Measurements from ENCODE around the gene TRIM41.

TRIM41 gene

DNA sequence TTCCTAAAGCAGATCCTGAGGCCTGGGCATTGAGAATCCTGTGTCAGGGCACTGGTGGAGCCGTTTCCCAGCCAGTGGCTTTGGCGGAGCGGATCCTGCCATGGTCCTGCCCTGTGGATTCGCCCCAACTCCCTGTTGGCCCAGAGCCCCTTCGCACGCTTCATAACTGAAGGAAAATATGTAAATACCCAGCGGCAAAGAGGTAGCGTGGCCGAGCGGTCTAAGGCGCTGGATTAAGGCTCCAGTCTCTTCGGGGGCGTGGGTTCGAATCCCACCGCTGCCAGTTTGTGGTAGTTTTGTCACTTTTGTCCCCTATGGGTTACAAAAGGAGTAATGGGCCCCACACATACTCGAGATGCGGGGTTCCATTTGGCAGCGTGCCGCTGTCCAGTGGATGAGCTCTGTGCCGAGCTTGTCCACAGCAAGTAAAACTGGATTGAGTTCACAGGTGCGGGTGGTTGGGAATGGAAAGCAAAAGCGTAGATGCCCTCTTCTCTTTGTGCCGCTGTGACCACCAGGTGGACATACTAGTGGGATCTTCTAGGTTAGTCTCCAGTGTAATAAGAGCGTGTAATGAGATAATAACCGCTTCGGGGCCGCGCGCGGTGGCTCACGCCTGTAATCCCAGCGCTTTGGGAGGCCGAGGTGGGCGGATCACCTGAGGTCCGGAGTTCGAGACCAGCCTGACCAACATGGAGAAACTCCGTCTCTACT lies 35.4 kb upstream of the TRIM41 start:
- Histone ChIP-seq H3K27ac (ENCODE audit: low read depth, low read length) (no peak overlapping the region), H3K36me3 (ENCODE audit: control insufficient read depth, insufficient read depth, low read length) (no peaks in the 10 kb centered on the region), H3K4me1 (ENCODE audit: control insufficient read depth, insufficient read depth, low read length) (peaks cover 8% of the 10 kb centered on the region; the same call in 1 of the 2 replicates), H3K9me3 (ENCODE audit: control insufficient read depth, insufficient read depth, low read depth, low read length) (no peaks in the 10 kb centered on the region), H3K4me3 (ENCODE audit: low read depth, low read length) (peak overlapping the region; percentile 82), H3K9ac (ENCODE audit: low read length) (peak overlapping the region; percentile 67), H3K27me3 (ENCODE audit: control insufficient read depth, insufficient read depth, low read length) (peaks cover 27% of the 10 kb centered on the region)

DNA sequence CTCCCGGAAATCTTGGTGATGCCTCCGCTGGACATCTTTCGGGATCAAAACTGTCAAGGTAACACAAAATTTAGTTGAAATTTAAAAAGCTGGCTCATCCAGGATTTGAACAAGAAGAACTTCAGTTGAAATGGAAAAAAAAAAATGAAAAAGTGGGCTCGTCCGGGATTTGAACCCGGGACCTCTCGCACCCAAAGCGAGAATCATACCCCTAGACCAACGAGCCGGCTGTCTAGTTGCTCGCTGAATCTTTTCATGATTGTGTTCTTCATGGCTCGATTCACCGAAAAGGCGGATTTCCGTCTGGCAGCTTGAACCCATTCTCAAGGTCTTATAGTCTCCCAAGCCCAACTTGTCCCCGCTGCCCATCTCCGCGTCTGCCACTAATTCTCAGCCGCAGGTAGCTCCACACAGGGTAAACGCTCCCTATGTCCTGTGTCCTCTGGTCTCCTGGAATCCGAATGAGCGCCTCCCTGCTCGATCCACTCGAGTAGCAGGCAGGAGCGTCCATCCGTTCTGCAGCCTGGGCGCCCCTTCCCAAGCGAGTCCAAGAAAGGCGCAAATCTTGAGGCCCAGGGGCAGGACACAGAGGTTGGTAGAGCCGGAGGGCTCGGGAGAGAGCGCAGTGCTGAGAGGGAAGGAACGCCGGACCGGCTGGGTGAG lies 34.2 kb upstream of the TRIM41 start:
- Histone ChIP-seq H3K36me3 (ENCODE audit: control insufficient read depth, insufficient read depth, low read length) (no peaks in the 10 kb centered on the region), H3K9me3 (ENCODE audit: control insufficient read depth, insufficient read depth, low read depth, low read length) (no peaks in the 10 kb centered on the region), H3K9ac (ENCODE audit: low read length) (peak overlapping the region; percentile 88), H3K4me3 (ENCODE audit: low read depth, low read length) (peak overlapping the region; percentile 82), H3K27me3 (ENCODE audit: control insufficient read depth, insufficient read depth, low read length) (peaks cover 30% of the 10 kb centered on the region), H3K4me1 (ENCODE audit: control insufficient read depth, insufficient read depth, low read length) (peaks cover 9% of the 10 kb centered on the region; the same call in 1 of the 2 replicates), H3K27ac (ENCODE audit: low read depth, low read length) (peak overlapping the region; percentile 39; the same call in 1 of the 2 replicates)

DNA sequence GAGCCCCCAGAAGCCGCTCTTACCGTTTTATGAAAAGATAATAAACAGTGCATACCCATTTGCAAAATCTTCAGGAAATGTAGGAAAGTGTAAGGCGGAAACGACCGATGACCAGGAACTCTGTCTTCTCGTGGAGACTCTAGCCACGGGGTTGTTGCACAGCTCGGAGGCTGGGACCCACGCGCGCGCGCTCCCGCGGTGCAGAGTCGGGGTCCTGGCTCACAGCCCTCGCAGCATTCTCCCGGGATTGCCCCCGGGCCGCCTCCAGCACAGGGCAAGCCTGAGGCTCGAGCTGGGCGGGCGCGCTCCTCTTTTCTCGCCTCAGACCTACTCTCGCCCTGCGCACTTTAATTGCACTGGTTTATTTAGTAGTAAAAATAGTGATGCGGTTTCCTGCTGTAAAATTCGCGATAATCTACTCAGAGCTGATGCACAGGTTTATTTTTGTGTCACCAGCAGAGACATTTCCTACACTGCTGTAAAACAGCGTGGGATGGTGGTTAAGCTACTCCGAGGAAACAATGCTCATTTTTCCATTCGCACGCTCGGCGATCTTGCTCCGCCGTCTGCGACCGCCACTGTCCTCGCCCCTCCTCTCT lies 33.6 kb upstream of the TRIM41 start:
- Histone ChIP-seq H3K9me3 (ENCODE audit: control insufficient read depth, insufficient read depth, low read depth, low read length) (no peaks in the 10 kb centered on the region), H3K36me3 (ENCODE audit: control insufficient read depth, insufficient read depth, low read length) (no peaks in the 10 kb centered on the region), H3K27me3 (ENCODE audit: control insufficient read depth, insufficient read depth, low read length) (peaks cover 30% of the 10 kb centered on the region), H3K27ac (ENCODE audit: low read depth, low read length) (no peak overlapping the region), H3K9ac (ENCODE audit: low read length) (peak overlapping the region; percentile 30), H3K4me1 (ENCODE audit: control insufficient read depth, insufficient read depth, low read length) (peaks cover 9% of the 10 kb centered on the region; the same call in 1 of the 2 replicates), H3K4me3 (ENCODE audit: low read depth, low read length) (peak overlapping the region; percentile 82)

- H3K4me1 ChIP-seq (ENCODE audit: control insufficient read depth, insufficient read depth, low read length): peaks cover 9% of the 10 kb centered on the region; the same call in 1 of the 2 replicates
- H3K9ac ChIP-seq (ENCODE audit: low read length): peak overlapping the region; percentile 30
- H3K4me3 ChIP-seq (ENCODE audit: low read depth, low read length): peak overlapping the region; percentile 82
- no peak overlapping the region for H3K27ac ChIP-seq (ENCODE audit: low read depth, low read length)
- no peaks in the 10 kb centered on the region for H3K9me3 ChIP-seq (ENCODE audit: control insufficient read depth, insufficient read depth, low read depth, low read length)
- no peaks in the 10 kb centered on the region for H3K36me3 ChIP-seq (ENCODE audit: control insufficient read depth, insufficient read depth, low read length)
- H3K27me3 ChIP-seq (ENCODE audit: control insufficient read depth, insufficient read depth, low read length): peaks cover 30% of the 10 kb centered on the region
These were observed 32.9 kb upstream of the TRIM41 start for GRCh38 chr5:181189962-181190710.

DNA sequence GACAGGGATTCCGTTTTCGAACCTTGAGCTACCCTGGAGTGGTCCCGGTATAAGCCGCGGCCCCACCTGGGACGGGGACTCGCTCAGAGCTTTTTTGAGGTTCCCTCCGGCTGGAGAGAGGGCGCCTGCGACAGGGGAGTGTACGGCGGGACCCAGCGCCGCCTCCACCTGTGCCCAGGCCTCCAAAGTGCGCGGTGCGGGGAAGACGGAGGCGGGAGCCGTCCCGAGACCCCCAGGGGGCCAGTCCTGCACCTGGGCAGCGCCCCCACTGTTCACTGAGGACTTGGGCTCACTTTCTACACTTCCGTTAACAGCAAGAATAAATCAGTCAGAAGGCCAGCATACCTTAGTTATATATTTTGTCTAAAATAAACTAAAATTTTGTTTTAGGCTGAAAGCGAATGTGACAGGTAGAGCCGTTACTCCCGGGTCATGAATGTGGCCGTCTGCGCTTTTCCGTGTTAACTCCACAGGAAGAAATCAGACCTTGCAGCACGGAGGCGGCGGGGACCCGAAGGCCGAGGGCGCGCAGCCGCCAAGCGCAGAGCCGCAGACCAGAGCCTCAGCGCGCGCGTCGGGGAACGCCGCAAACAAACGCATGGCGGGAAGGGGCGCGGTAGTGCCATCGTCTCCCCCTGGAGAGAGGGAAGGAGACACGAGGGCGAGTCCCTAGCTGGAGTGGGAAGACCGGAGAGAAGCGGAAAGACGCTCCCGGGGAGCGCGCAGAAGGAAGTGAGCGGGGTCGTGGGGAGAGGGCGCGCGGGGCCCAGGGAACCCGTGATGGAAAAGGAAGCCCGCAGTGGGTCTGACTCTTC lies 32.2 kb upstream of the TRIM41 start:
- Histone ChIP-seq H3K9ac (ENCODE audit: low read length) (peak overlapping the region; percentile 59), H3K4me1 (ENCODE audit: control insufficient read depth, insufficient read depth, low read length) (peaks cover 9% of the 10 kb centered on the region; the same call in 1 of the 2 replicates)

DNA sequence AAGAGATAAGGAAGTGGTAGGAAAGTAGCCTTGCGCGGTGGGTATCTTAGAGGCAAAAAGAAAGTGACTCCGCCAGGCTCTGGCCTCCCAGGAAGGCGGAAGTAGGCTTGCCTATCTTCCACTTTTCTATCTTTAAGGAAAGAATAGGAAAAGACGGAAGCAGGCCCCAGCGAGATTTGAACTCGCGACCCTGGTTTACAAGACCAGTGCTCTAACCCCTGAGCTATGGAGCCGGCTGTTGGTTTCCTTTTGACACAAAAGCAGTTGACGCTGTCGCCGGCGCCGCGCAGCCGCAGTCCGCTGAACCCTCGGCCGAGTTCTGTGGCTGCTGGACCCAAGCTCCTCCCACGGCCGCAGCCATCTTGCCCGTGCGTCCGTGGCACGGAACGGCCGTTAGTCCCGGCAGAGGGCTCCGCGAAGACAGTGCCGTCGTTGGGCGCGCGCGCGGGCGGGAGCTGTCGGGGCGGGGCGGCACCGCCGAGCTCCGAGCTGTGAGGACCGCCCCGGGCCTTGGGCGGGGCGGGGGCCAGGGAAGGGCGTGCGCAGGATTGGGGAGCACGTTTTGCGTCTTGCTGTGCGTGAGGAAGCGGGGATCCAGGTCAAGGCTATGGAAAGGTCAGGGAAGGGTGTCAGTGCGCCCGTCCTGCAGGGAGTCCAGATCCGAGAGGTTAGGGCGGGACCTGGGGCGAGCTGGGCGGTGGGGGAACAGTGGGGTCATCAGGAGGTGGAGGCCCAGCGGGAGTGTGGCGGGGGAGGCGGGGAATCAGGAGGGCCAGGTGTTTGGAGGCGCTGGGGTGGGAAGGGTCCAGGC lies 31.4 kb upstream of the TRIM41 start:
- no peak overlapping the region for H3K27ac ChIP-seq (ENCODE audit: low read depth, low read length)
- peaks cover 30% of the 10 kb centered on the region for H3K27me3 ChIP-seq (ENCODE audit: control insufficient read depth, insufficient read depth, low read length)
- no peaks in the 10 kb centered on the region for H3K36me3 ChIP-seq (ENCODE audit: control insufficient read depth, insufficient read depth, low read length)
- peaks cover 9% of the 10 kb centered on the region; the same call in 1 of the 2 replicates for H3K4me1 ChIP-seq (ENCODE audit: control insufficient read depth, insufficient read depth, low read length)
- peak overlapping the region; percentile 67 for H3K9ac ChIP-seq (ENCODE audit: low read length)
- H3K9me3 ChIP-seq (ENCODE audit: control insufficient read depth, insufficient read depth, low read depth, low read length): no peaks in the 10 kb centered on the region
- H3K4me3 ChIP-seq (ENCODE audit: low read depth, low read length): peak overlapping the region; percentile 82

More for the DNA sequence above, 32.2 kb upstream of the TRIM41 start:
- Histone ChIP-seq H3K27me3 (ENCODE audit: control insufficient read depth, insufficient read depth, low read length) (peaks cover 30% of the 10 kb centered on the region), H3K4me3 (ENCODE audit: low read depth, low read length) (peak overlapping the region; percentile 82), H3K27ac (ENCODE audit: low read depth, low read length) (no peak overlapping the region), H3K9me3 (ENCODE audit: control insufficient read depth, insufficient read depth, low read depth, low read length) (no peaks in the 10 kb centered on the region), H3K36me3 (ENCODE audit: control insufficient read depth, insufficient read depth, low read length) (no peaks in the 10 kb centered on the region)

DNA sequence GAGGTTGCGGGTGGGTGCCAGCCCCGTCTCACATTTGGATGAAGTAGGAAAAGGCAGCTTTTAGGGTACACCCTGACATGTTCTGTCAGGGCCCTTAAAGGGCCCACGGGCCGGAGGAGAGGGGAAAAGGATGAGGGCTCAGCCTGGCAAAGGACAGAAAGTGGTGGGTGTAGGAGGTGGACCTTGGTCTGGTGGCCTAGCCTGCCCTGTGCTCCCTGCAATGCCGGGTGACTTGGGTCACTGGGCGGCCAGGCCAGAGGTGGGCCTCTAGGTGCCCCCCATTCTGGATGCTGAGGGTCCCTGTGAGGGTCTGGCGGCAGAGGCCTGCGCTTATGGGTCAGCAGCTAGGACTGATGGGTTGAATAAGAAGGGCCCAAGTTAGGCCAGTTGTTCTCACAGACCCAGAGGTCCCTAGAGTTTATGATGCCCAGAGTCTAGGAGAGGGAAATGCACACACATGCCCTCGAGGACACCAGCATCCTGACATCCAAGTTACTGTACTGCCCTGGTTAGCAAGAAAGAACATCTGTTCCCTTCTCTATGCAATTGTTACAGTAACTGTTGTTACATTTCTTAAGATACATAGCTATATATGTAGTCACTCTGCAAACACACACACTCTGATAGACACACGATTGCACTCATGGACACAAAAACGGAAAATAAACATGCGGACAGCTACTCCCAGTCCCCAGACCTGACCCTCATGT lies 30.6 kb upstream of the TRIM41 start:
- Histone ChIP-seq H3K4me1 (ENCODE audit: control insufficient read depth, insufficient read depth, low read length) (peaks cover 14% of the 10 kb centered on the region), H3K9me3 (ENCODE audit: control insufficient read depth, insufficient read depth, low read depth, low read length) (no peaks in the 10 kb centered on the region), H3K36me3 (ENCODE audit: control insufficient read depth, insufficient read depth, low read length) (no peaks in the 10 kb centered on the region), H3K27me3 (ENCODE audit: control insufficient read depth, insufficient read depth, low read length) (peaks cover 30% of the 10 kb centered on the region), H3K4me3 (ENCODE audit: low read depth, low read length) (peak overlapping the region; percentile 82), H3K27ac (ENCODE audit: low read depth, low read length) (no peak overlapping the region), H3K9ac (ENCODE audit: low read length) (peak overlapping the region; percentile 67)

DNA sequence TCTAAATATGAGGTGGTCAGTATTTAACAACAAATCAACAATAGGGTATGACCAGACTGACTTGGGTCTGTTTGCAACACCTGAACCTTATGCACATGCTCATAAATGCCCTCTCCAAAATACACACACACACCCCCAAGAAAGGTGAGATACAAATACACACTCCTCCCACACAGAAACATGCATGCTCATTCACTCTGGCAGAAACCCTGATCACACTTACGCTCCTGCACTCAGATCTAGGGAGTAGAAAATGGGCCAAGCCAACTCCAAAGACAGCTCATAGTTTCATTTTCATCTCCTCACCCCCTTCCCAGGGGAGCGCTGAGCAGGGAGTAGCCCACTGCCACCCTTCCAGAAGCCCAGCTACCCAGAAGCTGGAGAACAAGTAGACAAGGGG lies 29.4 kb upstream of the TRIM41 start:
- no peak overlapping the region for H3K27ac ChIP-seq (ENCODE audit: low read depth, low read length)
- H3K27me3 ChIP-seq (ENCODE audit: control insufficient read depth, insufficient read depth, low read length): peaks cover 33% of the 10 kb centered on the region
- no peak overlapping the region for H3K9ac ChIP-seq (ENCODE audit: low read length)
- H3K4me3 ChIP-seq (ENCODE audit: low read depth, low read length): no peak overlapping the region
- peaks cover 25% of the 10 kb centered on the region for H3K4me1 ChIP-seq (ENCODE audit: control insufficient read depth, insufficient read depth, low read length)
- no peaks in the 10 kb centered on the region for H3K9me3 ChIP-seq (ENCODE audit: control insufficient read depth, insufficient read depth, low read depth, low read length)
- no peaks in the 10 kb centered on the region for H3K36me3 ChIP-seq (ENCODE audit: control insufficient read depth, insufficient read depth, low read length)

DNA sequence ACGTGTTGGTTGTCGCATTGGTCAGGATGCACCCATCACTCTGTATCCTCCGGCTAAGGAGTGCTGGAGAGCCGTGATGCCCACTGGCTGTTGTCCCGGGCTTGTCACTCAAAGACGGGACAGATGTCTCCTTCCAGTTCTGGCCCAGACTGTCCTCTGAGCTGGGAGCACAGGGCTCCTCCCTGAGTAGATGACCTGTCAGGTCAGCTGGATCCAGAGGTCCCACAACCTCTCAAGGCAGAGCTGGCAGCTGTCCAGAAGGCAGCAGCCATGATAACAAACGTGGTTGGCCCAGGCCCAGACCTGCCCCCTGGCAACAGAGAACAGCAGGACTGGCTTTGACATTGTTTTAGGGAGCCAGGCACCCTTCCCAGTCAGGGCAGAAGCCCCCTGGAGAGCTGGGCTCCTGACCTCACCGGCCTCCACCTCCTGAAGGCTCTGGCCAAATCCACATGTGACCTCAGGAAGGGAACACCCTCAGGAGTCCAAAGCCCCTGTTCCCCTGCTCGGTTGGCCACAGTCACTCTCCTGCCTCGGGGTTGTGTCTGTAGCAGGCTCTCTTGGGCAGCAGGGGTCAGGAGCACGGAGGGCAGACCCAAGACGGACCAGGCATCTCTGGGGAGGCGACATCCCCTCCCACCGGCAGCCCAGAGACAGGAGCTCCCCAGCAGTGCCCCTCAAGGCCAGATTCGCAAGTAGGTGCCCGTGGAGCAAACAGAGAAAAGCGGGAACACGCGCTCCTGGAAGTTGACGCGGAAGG lies 28.4 kb upstream of the TRIM41 start:
- Histone ChIP-seq H3K36me3 (ENCODE audit: control insufficient read depth, insufficient read depth, low read length) (no peaks in the 10 kb centered on the region), H3K9me3 (ENCODE audit: control insufficient read depth, insufficient read depth, low read depth, low read length) (no peaks in the 10 kb centered on the region), H3K4me3 (ENCODE audit: low read depth, low read length) (no peak overlapping the region), H3K9ac (ENCODE audit: low read length) (no peak overlapping the region), H3K27me3 (ENCODE audit: control insufficient read depth, insufficient read depth, low read length) (peaks cover 31% of the 10 kb centered on the region), H3K27ac (ENCODE audit: low read depth, low read length) (no peak overlapping the region), H3K4me1 (ENCODE audit: control insufficient read depth, insufficient read depth, low read length) (peaks cover 36% of the 10 kb centered on the region)

Data from HUES6 (cell line).